GM12892 (cell line): Measurements from ENCODE around the gene BPIFA2.

ENCODE experiments used
- POLR2A ChIP-seq: IDR thresholded peaks from 2 replicates; pipeline ENCODE4 v1.6.1; 2011; ENCODE audit warnings: low read depth, low read length, control low read depth
- POLR2AphosphoS5 ChIP-seq: IDR thresholded peaks from 2 replicates; pipeline ENCODE4 v1.6.1; 2011; ENCODE audit warnings: low read depth, low read length, control low read depth
- TAF1 ChIP-seq: IDR thresholded peaks from 2 replicates; pipeline ENCODE4 v1.6.1; 2011; ENCODE audit warnings: low read depth, mild to moderate bottlenecking, control low read depth, low read length, borderline replicate concordance

DNA sequence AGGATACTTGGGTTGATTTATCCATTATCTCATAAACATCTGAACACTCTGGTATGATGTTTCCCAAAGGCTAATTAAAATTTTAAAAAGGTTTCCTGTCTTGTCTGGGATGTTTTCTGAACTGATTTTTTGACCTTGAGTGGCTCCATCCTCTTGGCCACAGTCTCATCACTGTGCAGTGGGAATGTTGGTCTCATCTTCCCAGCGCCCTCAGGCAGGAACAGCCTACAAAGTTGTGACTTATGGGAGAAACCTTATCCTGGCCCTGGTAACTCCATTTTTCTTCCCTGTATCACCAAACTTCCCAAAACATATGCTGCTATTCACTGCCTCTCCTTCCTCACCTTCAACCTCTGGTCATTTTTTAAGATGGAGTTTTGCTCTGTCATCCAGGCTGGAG lies 42.4 kb downstream of the BPIFA2 start:
- TF ChIP-seq POLR2AphosphoS5 (no peak), POLR2A (no peak), TAF1 (no peak)
